NB4 (cell line): Measurements from ENCODE around the gene ALG6.

Experiments used
- POLR2A ChIP-seq: IDR thresholded peaks from 2 replicates; pipeline ENCODE4 v1.6.1; 2011; ENCODE audit warnings: mild to moderate bottlenecking; ENCODE audit not compliant: insufficient read length; ENCODE audit errors: extremely low read depth
- TF ChIP-seq, protein P1 (sequence below): IDR thresholded peaks from one replicate; pipeline ENCODE4 v1.5.1; 2012; ENCODE audit warnings: low read depth, low read length
- TF ChIP-seq, protein P2 (sequence below): IDR thresholded peaks from 2 replicates; pipeline ENCODE4 v1.6.1; 2011; ENCODE audit warnings: low read depth, low read length

DNA sequence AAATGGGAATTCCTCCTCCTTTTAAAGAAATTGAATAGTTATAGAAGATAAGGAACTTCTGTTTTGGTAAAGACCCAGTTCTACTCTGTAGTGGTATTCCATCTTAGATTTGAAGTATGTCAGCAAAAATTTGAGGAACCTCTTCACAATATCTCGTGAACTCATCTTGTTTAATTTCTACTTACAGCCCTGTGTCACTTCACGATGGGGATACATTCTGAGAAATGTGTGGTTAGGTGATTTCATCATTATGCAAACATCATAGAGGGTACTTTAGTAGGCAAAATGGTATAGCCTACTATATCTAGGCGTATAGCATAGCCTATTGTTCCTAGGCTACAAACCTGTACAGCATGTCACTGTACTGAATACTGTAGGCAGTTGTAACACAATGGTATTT, 36.0 kb downstream of the ALG6 start:
- TF ChIP-seq, protein P1, sequence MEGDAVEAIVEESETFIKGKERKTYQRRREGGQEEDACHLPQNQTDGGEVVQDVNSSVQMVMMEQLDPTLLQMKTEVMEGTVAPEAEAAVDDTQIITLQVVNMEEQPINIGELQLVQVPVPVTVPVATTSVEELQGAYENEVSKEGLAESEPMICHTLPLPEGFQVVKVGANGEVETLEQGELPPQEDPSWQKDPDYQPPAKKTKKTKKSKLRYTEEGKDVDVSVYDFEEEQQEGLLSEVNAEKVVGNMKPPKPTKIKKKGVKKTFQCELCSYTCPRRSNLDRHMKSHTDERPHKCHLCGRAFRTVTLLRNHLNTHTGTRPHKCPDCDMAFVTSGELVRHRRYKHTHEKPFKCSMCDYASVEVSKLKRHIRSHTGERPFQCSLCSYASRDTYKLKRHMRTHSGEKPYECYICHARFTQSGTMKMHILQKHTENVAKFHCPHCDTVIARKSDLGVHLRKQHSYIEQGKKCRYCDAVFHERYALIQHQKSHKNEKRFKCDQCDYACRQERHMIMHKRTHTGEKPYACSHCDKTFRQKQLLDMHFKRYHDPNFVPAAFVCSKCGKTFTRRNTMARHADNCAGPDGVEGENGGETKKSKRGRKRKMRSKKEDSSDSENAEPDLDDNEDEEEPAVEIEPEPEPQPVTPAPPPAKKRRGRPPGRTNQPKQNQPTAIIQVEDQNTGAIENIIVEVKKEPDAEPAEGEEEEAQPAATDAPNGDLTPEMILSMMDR = no peak
- TF ChIP-seq POLR2A = no peak
- TF ChIP-seq, protein P2, sequence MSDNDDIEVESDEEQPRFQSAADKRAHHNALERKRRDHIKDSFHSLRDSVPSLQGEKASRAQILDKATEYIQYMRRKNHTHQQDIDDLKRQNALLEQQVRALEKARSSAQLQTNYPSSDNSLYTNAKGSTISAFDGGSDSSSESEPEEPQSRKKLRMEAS = no peak
